HG02588 (cell line): ENCODE results near the gene FXYD5.
A peak's percentile ranks its signal among the peaks of the same experiment; 100 is the strongest.
"Not testable (repeated sequence)": the region's sequence is repeated elsewhere in the genome, so short reads cannot be mapped to it uniquely, and the experiment has no call there.

ENCODE experiments used
- ATAC-seq: cut with Tn5 transposase; IDR thresholded peaks from one replicate; pipeline ENCODE4 v1.9.1; 2021; ENCODE audit warnings: mild to moderate bottlenecking, moderate library complexity; ENCODE audit not compliant: unreplicated experiment

Gene FXYD5

DNA sequence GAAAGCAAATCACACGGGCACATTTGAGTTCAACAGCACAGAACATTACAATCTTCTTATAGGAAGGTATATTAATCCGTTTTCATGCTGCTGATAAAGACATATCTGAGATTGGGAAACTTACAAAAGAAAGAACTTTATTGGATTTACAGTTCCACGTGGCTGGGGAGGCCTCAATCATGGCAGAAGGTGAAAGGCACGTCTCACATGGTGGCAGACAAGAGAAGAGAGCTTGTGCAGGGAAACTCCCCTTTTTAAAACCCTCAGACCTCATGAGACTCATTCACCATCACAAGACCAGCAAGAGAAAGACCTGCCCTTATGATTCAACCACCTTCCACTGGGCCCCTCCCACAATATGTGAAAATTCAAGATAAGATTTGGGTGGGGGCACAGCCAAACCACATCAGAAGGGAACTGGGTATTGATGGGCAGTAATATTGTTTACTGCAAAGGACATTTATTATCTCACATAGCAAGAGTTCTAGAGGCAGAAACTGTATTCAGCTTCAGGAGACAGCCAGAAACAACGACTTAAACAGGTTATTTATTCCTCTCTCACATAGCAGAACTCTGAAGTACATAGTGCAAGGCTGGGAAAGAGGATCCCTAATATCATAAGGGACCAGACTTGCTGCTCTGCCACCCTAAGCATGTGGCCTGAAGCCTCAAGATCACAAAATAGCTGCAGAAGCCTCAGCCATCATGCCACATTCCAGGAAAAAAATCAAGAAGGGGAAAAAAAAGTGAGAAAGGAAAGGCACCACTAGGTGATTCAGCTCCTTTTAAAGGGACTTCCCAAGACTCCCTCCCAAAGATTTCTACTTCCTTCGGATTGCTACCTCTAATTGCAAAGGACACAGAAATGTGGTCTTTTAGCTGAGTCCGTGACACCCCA, 23.1 kb downstream of the FXYD5 start:
- ATAC-seq, result no peak

- no peak for ATAC-seq
Observed at GRCh38 chr19:35178701-35179100, 24.2 kb downstream of the FXYD5 start.

GRCh38 chr19:35179830-35180229, 25.3 kb downstream of the FXYD5 start:
- no peak for ATAC-seq

DNA sequence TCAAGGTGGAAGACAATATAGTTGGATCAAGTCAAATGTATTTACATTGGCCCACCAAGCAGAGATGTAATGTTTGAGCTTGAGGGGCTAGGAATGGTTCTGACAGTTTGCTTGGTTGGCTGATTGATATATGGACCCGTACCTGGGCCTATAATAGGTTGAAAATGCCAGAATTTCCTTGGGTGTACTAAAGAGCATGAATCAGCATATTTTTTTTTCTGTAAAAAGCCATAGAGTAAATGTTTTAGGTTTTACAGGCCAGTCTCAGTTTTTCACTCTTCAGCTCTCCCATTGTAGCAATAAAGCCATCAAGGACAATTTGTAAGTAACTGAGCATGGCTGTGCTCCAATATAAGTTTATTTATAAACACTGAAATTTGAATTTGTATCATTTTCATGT, 26.9 kb downstream of the FXYD5 start:
- ATAC-seq, result no peak

DNA sequence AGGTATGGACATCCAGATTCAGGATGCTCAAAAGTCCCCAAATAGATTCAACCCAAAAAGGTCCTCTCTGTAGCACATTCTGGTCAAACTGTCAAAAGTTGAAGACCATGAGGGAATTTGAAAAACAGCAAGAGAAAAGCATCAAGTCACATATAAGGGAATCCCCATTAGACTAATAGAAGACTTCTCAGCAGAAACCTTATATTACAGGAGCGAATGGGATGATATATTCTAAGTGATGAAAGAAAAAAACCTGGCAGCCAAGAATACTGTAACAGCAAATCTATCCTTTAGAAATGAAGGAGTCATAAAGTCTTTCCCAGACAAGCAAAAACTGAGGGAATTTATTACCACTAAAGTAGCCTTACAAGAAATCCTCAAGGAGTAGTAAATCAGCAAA, 29.7 kb downstream of the FXYD5 start:
- ATAC-seq, result no peak

DNA sequence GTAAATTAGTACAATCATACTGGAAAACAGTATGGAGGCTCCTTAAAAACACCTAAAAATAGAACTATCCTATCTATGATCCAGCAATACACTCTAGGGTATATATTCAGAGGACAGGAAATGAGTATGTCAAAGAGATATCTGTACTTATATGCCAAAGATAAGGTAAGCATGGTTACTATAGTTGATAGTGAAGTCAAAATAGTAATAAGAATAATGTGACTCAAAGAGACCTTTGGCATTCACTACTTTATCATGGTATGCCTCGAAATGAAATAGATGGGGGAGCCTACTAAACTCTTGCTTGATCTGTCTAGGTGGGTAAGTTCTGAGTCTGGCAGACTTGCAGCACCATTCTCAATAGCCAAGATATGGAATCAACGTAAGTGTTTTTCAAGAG, 30.3 kb downstream of the FXYD5 start:
- ATAC-seq, result no peak

GRCh38 chr19:35194012-35194984, 39.8 kb downstream of the FXYD5 start:
- ATAC-seq, result no peak

DNA sequence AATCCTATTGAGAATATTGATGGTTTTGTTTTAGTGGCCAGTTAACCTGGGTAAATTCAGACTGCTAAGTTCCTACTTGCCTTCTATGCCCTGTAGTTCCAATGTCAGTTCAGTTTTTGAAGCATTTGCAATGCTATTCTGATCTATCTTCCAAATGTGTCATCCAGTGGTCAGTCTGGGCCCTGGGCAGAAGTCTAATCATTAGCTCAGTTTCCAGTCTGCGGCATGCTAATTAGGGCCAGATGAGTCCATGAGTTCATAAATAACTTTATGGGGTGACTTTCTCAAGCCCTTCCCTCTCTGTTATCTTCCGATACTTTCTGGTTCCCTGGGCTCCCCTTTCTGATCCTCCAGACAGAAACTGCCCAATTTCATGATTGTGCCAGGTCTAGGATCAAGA, 41.3 kb downstream of the FXYD5 start:
- no peak for ATAC-seq

DNA sequence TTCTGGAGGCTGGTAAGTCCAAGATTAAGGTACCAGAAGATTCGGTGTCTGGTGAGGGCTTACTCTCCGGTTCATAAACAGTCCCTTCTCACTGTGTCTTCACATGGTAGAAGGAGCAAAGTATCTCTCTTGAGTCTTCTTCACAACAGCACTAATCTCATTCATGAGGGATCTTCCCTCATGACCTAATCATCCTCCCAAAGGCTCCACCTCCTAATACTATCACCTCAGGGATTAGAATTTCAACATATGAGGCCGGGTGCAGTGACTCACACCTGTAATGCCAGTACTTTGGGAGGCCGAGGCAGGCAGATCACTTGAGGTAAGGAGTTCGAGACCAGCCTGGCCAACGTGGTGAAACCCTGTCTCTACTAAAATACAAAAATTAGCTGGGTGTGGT, 42.3 kb downstream of the FXYD5 start:
- ATAC-seq, result not testable (repeated sequence)

- no peak for ATAC-seq
Observed at GRCh38 chr19:35199481-35199880, 44.9 kb downstream of the FXYD5 start.

- ATAC-seq, result no peak
Observed at GRCh38 chr19:35202722-35203688, 48.5 kb downstream of the FXYD5 start.

GRCh38 chr19:35204799-35205732, 50.5 kb downstream of the FXYD5 start:
- ATAC-seq, result peak; percentile 80

DNA sequence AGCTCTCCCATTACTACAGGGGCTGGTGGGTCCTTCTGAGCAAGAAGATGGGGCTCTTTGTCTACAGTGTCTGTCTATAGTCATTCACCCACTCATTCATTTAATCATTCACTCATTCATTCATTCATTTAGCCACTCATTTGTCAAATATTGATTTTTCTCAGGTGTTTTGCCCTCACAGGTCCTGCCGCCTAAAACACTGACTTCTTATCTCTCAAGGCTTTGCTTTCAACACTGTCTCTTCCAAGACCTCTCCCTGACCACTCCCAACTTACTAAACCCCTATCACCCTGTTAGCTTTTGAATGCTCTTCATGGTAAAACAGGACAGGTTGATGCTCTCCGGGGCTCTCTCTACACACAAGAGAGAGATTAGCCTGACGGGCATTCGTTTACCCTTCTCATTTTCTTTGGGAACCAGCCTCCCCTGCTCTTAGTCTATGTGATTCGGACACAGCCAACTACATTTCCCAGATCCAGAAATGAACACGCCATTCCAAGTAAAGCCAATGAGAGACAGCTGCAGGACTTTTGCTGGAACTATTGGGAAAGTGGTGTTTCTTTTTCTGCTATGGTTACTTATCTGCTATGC, 51.3 kb downstream of the FXYD5 start:
- peak; percentile 17 for ATAC-seq

DNA sequence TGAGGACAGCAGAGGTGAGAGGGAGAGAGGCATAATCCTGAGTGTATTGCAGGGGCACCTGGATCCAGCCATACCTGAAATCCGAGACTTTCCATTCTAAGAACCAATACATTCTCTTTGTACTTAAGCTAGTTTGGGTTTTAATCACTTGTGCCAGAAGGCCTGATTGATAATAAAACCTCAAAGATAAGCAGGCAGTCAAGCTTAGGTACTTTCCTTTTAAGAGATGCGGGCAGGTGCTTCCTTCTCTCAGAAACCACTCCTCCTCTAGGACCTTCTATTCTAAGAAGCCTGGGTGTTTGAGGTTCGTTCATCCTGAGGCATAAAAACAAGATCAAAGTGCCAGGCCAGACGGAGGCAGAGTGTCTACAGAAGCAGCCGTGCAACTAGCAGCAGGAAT, 51.8 kb downstream of the FXYD5 start:
- no peak for ATAC-seq

DNA sequence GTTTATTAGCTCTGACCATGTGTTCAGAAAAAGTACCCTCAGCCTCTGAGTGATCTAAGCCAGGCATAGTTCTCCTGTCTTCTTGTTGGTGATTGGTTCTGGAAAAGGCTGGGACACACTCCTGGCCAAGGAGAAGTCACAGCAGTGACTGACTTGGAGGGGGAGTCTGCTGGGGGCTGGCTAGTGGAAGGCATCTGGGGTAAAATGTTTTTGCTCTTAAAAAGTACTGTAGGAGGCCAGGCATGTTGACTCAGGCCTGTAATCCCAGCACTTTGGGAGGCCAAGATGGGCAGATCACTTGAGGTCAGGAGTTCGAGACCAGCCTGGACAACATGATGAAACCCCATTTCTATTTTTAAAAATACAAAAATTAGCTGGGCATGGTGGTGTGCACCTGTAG, 52.3 kb downstream of the FXYD5 start:
- ATAC-seq, result no peak

DNA sequence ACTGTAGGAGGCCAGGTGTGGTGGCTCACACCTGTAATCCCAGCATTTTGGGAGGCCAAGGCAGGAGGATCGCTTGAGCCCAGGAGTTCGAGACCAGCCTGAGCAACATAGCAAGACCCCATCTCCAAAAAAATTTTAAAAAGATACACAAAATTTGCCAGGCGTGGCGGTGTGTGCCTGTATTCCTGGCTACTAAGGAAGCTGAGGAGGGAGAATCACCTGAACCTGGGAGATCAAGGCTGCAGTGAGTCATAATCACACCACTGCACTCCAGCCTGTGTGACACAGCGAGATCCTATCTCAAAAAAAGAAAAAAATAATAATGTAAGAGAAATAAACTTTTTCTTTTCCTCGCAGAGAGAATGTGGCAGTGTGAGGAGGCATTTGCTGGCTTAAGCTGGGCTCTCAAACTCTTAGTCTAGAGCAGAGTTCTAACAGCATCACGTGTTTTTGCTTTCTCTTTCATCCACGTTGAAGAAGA, 52.9 kb downstream of the FXYD5 start:
- no peak for ATAC-seq

DNA sequence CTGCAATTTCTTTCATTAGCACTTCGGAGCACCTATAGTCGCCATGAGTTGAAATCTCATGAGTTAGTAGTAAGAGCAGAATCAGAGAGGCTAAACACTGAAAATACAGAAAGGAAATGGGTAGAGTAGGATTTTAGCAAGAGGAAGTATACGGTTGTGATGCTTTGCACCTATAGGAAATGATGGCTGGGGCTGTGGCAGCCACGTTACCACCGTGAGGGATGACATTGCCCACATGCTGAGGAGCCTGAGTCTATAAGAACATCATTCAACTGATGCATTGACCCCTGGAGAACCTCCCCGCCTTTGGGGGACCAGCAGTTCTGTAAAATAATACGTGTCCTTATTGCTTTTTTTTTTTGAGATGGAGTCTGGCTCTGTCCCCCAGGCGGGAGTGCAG, 53.6 kb downstream of the FXYD5 start:
- ATAC-seq, result no peak

GRCh38 chr19:35209646-35210045, 55.1 kb downstream of the FXYD5 start:
- ATAC-seq, result no peak
